GM21381 (cell line): Measurements from ENCODE around the gene TM7SF2.
A peak's percentile ranks its signal among the peaks of the same experiment; 100 is the strongest.

Source experiments
- ATAC-seq: cut with Tn5 transposase; IDR thresholded peaks from one replicate; pipeline ENCODE4 v1.9.1; 2021; ENCODE audit warnings: mild to moderate bottlenecking, moderate library complexity; ENCODE audit not compliant: unreplicated experiment

TM7SF2 gene

DNA sequence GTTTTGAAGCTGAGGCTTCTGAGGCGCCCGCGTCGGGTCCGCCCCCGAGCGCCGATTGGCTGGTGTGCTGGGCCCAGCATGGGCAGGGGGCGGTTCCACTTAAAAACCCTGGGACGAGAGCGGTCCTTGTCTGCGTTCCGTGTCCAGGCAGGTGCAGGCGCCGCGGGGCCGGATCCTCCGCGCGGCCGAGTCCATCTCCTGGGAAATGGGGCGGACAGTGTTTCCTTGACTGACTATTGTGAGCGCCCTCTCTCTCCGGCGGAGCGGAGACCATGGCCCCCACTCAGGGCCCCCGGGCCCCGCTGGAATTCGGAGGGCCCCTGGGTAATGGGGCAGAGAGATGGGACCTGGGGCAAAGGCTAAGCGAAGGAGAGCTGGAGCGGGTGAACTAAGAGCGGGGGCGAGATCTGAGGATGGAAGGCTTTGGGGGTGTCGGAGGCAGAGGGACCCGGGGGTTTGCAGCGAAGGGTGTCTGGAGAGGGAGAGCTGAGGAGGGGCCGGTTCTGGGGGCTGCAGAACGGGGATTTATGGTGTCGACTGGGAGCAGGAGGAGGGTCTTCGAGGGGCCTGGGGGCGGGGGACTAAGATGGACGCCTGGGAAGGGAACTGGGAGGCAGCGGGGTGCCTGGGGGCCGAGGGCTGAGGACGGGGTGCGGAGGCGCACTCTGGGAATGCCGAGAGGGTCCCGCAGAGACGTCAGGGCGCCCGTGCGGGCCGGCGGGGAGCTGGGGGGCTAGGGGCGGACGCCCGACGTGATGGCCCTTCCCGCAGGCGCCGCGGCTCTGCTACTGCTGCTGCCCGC, at the start of gene TM7SF2:
TSS of gene TM7SF2 (plus strand) at position 129 of the 802 bp plus-strand sequence. CDS start at position 273, 144 bp downstream.
- ATAC-seq, result peak; percentile 62

DNA sequence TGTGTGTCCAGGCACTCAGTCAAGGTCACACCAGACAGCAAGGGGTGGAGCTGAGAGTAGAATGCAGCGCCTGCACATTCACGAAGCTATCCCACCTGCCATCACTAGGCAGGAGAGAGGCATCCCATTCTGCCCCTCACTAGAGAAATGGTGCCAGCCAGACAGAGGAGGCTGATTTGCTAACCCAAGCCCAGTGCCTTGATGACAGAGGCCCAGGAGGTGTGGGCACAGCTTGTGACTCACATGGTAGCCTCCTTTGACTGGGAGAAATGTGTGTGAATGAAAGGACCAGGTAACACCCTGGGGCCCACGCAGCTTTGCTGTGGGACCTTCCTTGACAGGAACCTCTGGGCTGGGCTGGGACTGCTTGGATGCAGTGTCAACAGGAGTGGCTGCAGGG, 48.1 kb upstream of the TM7SF2 start:
- ATAC-seq, result no peak

DNA sequence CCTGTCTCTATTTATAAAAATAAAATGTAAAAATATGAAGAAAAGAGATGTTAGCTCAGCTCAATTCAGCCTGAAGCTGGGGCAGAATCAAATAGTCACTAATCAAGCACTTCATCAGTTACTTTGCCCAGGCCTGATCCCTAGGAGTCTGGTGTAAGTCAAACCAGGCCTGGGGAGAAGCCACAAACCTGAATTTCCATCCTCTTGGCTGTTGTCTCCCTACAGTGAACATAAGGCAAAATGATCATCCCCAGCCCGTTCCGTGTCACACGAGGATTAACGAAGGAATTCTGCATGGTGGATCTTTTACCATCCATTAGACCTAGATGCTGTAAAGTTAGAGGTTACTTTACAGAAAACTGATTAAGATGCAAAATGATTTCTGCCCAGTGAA, 46.8 kb upstream of the TM7SF2 start:
- ATAC-seq, result no peak

DNA sequence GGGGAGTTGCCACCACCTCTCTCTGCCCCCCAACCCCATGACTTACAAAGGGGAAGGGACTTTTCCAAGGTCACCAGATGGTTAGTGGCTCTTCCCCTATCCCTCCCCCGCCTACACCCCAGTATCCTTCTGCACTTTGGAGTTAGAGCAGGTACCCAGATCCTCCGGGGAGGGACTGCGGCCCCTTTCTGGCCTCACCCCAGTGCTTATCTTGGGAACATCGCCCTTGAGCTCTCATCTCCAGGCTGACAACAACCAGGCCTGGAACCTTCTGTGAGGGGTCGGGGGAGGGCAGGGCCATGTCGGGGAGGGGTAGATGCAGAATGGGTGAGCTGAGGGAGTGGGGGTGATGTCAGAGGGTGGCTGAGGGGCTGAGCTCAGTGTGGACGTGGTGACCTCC, 45.8 kb upstream of the TM7SF2 start:
- ATAC-seq, result no peak

DNA sequence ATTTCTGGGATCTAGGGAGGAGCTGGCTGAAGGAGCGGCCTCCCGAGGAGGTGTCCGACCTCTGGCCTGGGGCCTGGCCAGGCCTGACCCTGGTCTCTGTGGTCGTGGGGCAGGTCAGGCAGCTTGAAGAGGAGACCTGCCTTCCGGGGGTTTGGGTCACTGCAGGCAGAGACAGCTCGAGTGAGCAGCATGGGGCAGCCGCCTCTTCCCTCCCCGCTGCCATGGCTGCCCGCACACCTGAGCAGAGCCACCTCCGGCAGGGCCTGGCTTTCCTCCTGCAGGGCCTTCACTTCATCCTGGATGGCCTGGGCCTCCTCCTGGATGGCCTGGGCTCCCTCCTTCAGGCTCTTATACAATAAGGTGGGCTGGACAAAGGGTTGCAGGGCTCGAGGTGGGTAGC, 45.4 kb upstream of the TM7SF2 start:
- no peak for ATAC-seq

DNA sequence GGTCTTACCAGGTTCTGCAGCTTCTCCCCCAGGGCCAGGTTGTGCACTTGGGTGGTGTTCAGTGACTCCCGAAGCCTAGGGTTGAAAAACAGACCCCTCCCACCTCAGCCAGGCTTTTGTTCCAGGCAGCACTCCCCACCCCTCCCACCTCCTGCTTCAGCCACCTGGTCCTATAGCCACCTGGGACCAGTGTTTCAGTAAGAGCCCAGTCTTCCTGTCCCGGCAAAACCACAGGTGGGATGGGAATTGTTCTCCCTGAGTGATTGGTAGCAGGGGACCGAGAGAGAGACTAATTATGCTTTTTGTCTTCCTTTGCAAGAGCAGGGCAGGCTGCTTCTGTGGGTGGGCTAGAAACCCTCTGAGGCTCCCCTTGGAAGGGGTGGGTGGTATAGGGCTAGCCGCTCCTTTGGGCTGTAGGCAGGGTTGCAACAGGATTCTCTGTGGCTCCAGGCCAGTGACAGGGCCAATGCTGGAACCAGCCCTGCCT, 44.8 kb upstream of the TM7SF2 start:
- no peak for ATAC-seq

DNA sequence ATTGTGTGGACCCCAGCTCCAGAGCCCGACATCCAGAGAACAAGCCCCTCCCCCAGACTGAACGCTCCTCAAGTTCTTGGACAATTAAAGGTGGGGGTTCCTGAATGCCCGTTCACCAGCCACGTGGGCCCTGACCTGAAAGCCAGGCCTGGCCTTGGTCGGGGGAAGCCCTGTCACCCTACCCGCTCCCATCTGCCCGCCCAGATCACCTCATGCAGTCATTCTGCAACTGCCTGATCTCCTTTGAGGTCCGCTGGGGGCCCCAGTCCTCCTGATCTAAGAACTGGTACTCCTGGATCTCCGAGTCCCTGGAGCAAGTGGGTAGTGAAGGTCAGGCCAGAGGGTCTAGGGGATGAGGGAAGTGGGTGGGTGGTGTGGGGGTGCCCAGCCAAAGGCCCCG, 44.2 kb upstream of the TM7SF2 start:
- ATAC-seq, result no peak

DNA sequence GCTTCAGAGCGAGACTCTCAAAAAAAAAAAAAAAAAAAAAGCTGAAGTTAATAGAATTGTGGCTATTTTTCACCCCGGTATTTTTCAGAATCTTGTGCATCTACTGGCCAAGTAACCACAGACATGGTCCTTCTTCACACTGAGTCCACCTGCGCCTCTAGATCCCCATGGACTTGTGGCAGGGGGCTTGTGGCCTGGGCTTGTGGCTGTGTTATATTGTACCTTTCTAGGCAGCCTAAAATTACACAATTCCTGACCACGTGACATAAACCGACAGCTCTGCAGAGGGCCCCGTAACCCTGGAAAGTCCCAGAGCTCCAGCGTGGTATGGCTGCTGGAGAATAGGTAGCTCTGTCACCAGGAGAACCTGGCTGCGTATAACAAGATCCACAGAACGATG, 42.5 kb upstream of the TM7SF2 start:
- ATAC-seq, result no peak

DNA sequence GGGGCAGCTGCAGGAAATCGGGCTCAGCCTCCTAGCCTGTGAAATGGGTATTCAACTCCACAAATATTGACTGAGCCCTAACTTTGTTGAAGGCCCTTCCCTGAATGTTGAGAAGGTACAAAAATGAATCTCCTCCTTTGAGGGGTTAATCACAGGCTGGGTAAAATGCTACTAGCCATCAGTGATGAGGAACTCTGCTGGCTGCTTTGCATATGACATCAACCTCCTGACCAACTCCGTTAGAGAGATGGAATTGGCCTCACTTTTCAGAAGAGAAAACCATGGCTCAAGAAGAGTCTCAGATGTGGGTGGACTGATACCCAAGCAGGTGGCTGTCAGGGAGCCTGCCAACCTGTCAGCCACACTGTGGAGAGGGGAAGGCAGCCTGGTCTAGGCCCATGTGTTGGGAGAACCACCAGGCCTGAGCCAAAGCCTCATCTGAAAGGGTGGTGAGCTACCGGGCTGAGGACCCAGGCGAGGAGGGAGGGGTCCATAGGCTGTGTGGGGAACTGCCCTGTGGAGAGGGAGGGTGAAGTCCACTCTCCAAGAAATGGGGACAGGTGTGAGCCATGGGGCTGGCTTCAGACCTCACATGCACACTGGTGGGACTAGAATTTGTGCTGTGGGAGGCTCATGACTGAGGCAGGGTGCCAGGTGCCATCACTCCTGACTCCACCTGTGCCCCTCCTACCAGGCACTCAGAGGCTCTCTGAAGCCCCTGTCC, 39.6 kb upstream of the TM7SF2 start:
- ATAC-seq, result no peak

DNA sequence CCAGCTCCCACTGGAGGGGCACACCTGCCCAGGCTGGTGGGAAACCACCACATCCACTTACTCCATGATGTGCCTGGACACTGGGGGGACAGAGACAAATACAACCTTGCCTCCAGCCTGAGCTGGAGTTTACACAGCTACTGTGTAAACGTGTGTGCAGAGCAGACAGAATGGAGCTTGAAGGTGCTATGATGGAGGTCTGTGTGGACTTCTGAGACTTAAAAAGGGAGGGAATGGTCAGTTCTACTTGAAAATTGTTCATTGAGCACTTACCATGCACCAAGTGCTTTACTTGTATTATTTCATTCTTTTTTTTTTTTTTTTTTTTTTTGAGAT, 39.1 kb upstream of the TM7SF2 start:
- ATAC-seq, result no peak

DNA sequence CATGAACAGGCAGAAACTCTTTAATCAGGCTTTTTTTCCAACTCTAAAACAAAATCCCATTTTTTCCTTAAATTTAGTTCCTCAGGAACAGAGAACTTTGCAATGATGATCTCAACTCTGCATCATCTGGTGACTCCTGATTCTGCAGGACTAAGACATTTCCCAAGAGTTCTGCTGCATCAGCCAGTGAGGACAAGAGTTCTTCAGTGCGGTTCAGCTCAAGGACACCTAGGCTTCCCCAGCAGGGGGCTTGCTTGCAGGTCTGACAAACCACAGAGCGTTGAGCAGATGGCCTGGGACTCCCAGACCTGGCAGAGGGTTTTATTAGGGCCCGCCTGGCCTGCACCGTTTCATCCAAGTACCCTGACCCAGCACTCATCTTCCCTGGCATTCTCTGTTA, 34.2 kb upstream of the TM7SF2 start:
- no peak for ATAC-seq

DNA sequence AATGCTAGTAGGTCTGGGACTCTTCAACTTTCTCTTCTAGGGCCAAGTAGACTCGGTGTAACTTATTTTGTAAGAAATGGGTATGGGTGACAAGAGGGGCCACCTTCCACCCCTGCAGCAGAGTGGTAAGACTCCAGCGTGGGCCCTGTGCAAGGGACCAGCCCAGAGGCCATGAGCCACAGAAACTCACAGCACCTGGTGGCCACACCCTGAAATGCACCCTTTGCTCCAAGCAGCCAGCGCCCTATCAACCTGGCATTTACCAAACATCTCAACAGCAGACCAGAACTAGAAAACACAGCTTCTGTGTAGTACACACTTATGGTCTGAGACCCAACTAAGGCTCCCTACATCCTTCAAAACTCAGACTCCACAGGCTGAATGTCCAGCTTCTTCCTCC, 33.5 kb upstream of the TM7SF2 start:
- ATAC-seq, result no peak

DNA sequence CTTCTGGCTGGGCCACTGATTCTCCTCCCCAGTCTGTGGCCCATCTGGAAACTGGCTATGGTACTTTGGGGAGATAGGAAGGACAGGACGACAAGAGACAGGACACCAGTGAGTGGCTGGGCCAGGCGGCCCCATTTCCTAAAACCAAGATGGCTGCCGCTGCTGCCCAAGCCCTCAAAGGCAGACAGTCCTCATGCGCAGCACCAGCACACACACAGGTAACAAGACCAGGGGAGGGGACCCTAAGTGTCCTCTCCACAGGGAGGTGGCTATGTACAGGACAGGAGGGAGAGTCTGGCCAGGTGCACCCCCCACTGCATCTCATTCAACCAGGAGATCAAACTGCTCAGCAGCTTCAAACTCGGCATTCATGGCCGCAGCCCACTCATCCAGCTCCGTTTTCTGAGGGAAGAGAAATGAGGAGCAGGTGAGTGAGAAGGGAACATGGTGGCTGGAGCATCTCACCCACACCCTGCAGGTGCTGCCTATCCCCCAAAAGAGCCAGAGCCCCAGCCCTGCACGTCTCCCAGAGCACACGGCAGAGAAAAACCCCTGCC, 32.8 kb upstream of the TM7SF2 start:
- ATAC-seq, result no peak

DNA sequence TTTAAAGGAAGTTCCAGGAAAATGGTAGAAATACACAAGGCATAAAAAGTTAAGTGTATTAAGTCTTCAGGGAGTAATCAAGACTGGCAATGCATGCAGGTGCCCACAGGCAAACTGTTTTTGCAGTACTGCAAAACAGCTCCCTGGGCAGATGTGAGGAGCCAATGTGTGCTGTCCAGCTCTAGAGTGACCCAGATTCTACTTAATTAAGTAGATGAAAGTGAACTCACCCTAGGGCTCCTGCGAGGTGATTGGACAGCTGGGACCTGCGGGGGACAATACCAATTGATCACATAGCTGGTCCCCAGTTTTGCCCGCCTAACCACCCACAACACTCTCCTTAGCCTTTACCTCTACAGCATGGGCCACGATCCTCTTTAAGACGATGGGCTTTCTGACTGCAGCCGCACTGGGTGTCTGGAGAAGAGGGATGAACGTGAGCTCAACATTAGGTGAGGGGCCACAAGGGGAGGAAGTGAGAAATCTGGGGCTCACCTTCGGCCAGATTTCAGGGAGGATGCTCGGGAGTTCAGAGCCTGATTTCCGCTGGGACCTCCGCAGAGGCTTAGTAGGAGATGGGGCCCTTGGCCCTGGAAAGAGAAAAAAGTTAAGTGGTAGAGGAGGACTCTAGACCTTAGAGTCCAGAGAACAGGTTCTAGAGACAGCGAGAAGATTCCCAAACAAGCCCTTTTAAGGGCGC, 28.4 kb upstream of the TM7SF2 start:
- ATAC-seq, result peak; percentile 11

DNA sequence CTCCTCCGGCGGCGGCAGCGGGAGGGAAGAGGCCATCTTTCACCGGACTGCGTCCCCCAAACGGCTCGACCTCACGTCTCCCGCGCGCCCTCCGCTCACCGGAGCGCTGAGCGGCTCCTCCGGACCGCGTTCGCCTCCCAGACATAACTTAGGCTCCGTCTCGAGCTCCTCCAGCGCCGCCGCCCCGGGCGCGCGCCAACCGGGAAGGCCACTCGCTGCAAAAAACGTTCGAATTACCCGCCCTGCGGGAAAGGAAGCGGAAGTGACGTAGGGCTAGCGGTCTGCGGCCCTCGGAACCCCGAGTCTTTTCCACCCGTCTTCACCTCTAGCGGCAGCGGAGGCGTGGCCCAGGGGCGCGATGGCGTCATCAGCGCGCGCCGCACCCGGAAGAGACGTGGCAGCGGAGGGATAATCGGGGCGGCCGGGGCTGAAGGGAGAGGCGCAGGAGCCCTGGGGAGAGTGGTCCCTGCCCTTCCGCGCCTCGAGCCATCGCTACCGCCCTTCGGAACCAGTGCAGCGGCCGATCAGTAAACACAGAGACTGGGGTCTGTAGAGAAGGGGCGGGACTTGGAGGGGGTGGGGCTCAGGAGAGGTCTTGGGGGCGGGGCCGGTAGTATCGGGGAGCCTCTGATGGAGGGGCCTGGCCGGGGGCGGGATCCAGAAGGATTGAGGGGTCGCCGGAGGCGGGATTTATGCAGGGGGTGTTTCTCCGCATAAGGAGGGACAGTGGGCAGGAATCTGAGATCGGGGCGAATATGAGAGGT, 27.7 kb upstream of the TM7SF2 start, which contains the start of the genes CDCA5 and ZFPL1:
TSS of gene CDCA5 (minus strand) at position 207 of the 764 bp plus-strand sequence. CDS start at position 145, 62 bp downstream.
TSS of gene ZFPL1 (plus strand) at position 389 of the 764 bp plus-strand sequence. CDS start 477 bp downstream, outside the sequence.
- peak; percentile 77 for ATAC-seq

DNA sequence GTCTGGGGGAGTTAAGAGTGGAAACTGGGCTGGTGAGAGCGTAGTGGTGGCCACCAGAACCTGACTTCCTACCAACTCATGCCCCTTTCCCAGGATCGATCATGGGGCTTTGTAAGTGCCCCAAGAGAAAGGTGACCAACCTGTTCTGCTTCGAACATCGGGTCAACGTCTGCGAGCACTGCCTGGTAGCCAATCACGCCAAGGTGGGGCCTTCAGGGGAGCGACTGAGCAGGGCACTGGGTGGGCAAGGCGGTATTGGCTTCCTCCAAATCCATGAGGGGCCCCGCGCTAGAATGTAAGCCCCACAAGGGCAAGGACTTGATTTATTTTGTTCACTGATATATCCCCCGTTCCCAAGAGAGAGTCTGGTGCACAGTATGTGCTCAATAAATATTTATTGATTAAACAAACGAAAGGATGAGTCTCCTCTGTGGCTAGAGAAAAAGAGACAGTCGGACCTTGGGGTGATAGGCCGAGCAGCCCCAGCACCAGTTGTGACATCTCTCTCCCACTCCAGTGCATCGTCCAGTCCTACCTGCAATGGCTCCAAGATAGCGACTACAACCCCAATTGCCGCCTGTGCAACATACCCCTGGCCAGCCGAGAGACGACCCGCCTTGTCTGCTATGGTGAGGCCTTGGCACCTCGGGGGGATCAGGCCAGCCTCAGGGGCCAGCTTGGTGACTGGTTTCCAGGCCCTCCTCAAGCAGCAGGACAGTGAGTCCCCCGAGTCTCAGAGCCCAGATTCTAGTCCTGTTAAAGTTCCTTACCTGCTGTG, 26.9 kb upstream of the TM7SF2 start:
- peak; percentile 2 for ATAC-seq

DNA sequence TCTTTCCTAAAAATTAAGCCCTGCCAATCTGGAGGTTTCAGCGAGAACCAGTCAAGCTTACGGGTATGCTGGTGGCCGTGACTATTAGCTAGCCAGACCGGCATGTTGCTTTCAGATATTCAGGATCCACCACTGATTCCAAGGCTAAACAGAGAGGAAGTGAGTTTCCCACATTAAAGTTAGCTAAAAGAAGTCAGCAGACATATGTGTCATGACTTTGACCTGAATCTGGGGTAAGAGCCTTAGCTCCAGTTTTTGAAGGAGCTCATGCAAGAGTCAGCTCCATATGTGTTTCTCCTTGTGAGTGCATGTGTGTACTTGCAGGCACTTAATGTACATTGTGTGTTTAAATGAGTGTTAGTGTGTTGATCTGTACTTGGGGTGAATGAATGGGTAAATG, 26.2 kb upstream of the TM7SF2 start:
- no peak for ATAC-seq

DNA sequence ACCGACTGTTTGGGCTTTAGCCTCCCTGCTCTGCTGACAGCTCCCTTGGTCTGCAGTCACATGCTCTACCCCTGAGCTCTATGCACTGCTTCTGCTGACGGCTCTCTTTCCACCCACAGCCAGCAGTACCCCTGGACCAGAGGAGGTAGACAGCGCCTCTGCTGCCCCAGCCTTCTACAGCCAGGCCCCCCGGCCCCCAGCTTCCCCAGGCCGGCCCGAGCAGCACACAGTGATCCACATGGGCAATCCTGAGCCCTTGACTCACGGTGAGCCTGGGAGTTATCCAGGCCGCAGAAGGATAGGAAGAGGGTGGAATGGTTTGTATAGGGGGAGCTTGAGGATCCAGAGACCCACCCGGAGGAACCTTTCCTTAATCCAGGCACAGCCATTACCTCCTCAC, 24.9 kb upstream of the TM7SF2 start:
- ATAC-seq, result no peak

DNA sequence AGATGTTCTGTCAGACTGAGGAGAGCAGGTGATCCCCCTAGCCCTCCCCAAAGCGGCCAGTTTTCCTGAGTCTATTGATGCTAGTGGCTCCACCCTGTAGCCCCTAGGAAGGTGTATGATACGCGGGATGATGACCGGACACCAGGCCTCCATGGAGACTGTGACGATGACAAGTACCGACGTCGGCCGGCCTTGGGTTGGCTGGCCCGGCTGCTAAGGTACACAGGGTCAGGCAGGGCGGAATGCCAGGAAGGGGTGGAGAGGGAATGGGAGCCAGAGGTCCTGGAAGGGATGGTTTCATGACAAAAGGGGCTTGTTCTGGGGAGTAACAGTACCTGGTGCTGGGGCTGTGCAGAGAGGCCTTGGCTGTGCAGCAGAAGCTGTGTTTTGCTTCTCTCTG, 24.5 kb upstream of the TM7SF2 start:
- ATAC-seq, result no peak

DNA sequence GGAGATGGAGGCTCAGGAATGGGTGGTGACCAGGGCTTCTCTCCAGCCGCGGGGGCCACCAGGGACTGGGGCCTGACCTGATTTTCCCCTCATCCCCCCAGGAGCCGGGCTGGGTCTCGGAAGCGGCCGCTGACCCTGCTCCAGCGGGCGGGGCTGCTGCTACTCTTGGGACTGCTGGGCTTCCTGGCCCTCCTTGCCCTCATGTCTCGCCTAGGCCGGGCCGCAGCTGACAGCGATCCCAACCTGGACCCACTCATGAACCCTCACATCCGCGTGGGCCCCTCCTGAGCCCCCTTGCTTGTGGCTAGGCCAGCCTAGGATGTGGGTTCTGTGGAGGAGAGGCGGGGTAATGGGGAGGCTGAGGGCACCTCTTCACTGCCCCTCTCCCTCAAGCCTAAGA, 23.8 kb upstream of the TM7SF2 start:
- no peak for ATAC-seq
